Panc1 (cell line): Measurements from ENCODE around the gene CSNK2A1. TPM values are rescaled to one million over a fixed set of nuclear protein-coding genes. Genes with fewer than 3 reads are reported as not detected.

ENCODE experiments used
- ATAC-seq: fragments of 200-7000 bp; cut with Tn5 transposase; 2 replicates; pipeline ENCODE4 v1.9.1; 2020; ENCODE audit warnings: mild to moderate bottlenecking, moderate library complexity
- BruUV-seq: library from RNA; stranded (reverse); fragments of 400-500 nt; replicated peaks from 2 replicates; lab custom pipeline; 2021; lab: Mats Ljungman, UMichigan
- CTCF ChIA-PET: fragments of 300-600 bp; sonication (Branson Sonifier 250); formaldehyde crosslinking; loops from one replicate; lab custom pipeline; 2022; ENCODE audit warnings: antibody characterized with exemption; lab: Charles Lee
- POLR2A ChIA-PET: fragments of 300-600 bp; sonication (Branson Sonifier 250); formaldehyde crosslinking; loops from one replicate; lab custom pipeline; 2022; ENCODE audit warnings: antibody characterized with exemption; lab: Charles Lee
- DNase-seq: peaks from one replicate; pipeline ENCODE4 v3.0.0-alpha.2; 2010; ENCODE audit warnings: low read depth, low spot score
- H3K27ac ChIP-seq: 2 replicates; pipeline ENCODE4 v1.5.1; 2011; ENCODE audit warnings: mild to moderate bottlenecking, low read length, inconsistent platforms
- H3K27me3 ChIP-seq: fragments of 200-500 bp; sonication (Bioruptor generic); 2 replicates; pipeline ENCODE4 v1.6.0; 2014; ENCODE audit warnings: low read length, inconsistent platforms; ENCODE audit not compliant: control insufficient read depth, insufficient read depth
- H3K36me3 ChIP-seq: fragments of 200-500 bp; sonication (Bioruptor generic); 2 replicates; pipeline ENCODE4 v1.5.1; 2014; ENCODE audit warnings: inconsistent platforms, mild to moderate bottlenecking, low read length, moderate library complexity; ENCODE audit not compliant: control insufficient read depth, insufficient read depth
- H3K4me1 ChIP-seq: 2 replicates; pipeline ENCODE4 v1.5.1; 2011; ENCODE audit warnings: inconsistent platforms, mild to moderate bottlenecking, low read length, moderate library complexity; ENCODE audit not compliant: control insufficient read depth, insufficient read depth
- H3K4me3 ChIP-seq, 2 experiments: 2 replicates each; pipeline ENCODE4 v1.5.1; 2011 to 2012; ENCODE audit warnings: low read depth in 2 of 2, low read length in 2 of 2, mild to moderate bottlenecking in 2 of 2, inconsistent platforms in 1 of 2, moderate library complexity in 1 of 2
- H3K9me3 ChIP-seq: fragments of 200-500 bp; sonication (Bioruptor generic); 2 replicates; pipeline ENCODE4 v1.5.1; 2014; ENCODE audit warnings: low read depth, mild to moderate bottlenecking, inconsistent platforms, low read length, moderate library complexity; ENCODE audit not compliant: control insufficient read depth, insufficient read depth
- CTCF ChIP-seq: fragments of 450-650 bp; IDR thresholded peaks from 2 replicates; pipeline ENCODE4 v1.5.1; 2017; ENCODE audit warnings: mild to moderate bottlenecking
- POLR2AphosphoS5 ChIP-seq: IDR thresholded peaks from 2 replicates; pipeline ENCODE4 v1.6.1; 2012; ENCODE audit warnings: mild to moderate bottlenecking, low read depth, low read length, moderate library complexity
- REST ChIP-seq, 2 experiments: IDR thresholded peaks; 2 replicates each; pipeline ENCODE4 v1.6.1; 2011 to 2012; ENCODE audit warnings: low read depth in 2 of 2, control low read depth in 1 of 2, low read length in 1 of 2, mild to moderate bottlenecking in 1 of 2, moderate library complexity in 1 of 2; ENCODE audit not compliant: insufficient read depth in 1 of 2
- SIN3A ChIP-seq: IDR thresholded peaks from 2 replicates; pipeline ENCODE4 v1.6.1; 2012; ENCODE audit warnings: low read depth, mild to moderate bottlenecking, low read length, moderate library complexity, borderline replicate concordance; ENCODE audit not compliant: insufficient read depth
- TCF7L2 ChIP-seq: IDR thresholded peaks from 2 replicates; pipeline ENCODE4 v1.6.1; 2011; ENCODE audit warnings: mild to moderate bottlenecking, low read depth, low read length, inconsistent platforms
- in situ Hi-C: cut with HindIII; loops from 2 replicates; pipeline ENCODE4 v1.10.0; 2016; ENCODE audit warnings: low sequenced_read_pairs, low pct_unique_long_range_greater_than_20kb
- intact Hi-C: fragments of 100-400 bp; cut with micrococcal nuclease; formaldehyde crosslinking; loops from one replicate; pipeline ENCODE4 v1.10.0; 2022; ENCODE audit not compliant: unreplicated experiment
- total RNA-seq: library from RNA; stranded (reverse); gene quantifications from one replicate; pipeline ENCODE4 v1.2.1, GENCODE V29; 2021; ENCODE audit not compliant: unreplicated experiment

CSNK2A1 gene
- total RNA-seq, 1 experiment from 2014 or later, result 191 TPM

- H3K27ac ChIP-seq, result no peak overlapping the region
- no peaks in the 10 kb centered on the region for H3K4me1 ChIP-seq
- TF ChIP-seq CTCF (no peak), SIN3A (no peak), TCF7L2 (no peak), POLR2AphosphoS5 (no peak), REST (IDR thresholded peaks at IDR 0.05; ENCODE audit: insufficient read depth in 1 of 2, low read depth in 2 of 2, low read length in 1 of 2) (no peak)
- H3K9me3 ChIP-seq, result no peaks in the 10 kb centered on the region
- H3K27me3 ChIP-seq, result no peaks in the 10 kb centered on the region
- in situ Hi-C loops (no loop called here), intact Hi-C loops (no loop called here)
- BruUV-seq, result no TSS peak
- CTCF ChIA-PET, result no interaction called here
- peaks cover 27% of the 10 kb centered on the region for H3K36me3 ChIP-seq
- DNase-seq, result no peak
- POLR2A ChIA-PET, result no interaction called here
- H3K4me3 ChIP-seq, result no peak overlapping the region
- no peak for ATAC-seq
Measured at GRCh38 chr20:507761-508332, 35.7 kb downstream of the CSNK2A1 start.

- peaks cover 33% of the 10 kb centered on the region for H3K36me3 ChIP-seq
- DNase-seq (no peak), ATAC-seq (no peak)
- in situ Hi-C loops, result no loop called here
- no peak for TF ChIP-seq SIN3A
- intact Hi-C loops, result no loop called here
- H3K9me3 ChIP-seq, result no peaks in the 10 kb centered on the region
- H3K4me3 ChIP-seq, result no peak overlapping the region
- CTCF ChIA-PET, result no interaction called here
- no TSS peak for BruUV-seq
- no peaks in the 10 kb centered on the region for H3K27me3 ChIP-seq
- H3K4me1 ChIP-seq, result no peaks in the 10 kb centered on the region
- POLR2A ChIA-PET, result no interaction called here
- H3K27ac ChIP-seq, result no peak overlapping the region
Measured at GRCh38 chr20:507006-507758, 36.4 kb downstream of the CSNK2A1 start.

GRCh38 chr20:504632-505075 is 38.9 kb downstream of the CSNK2A1 start:
- no peak overlapping the region for H3K4me3 ChIP-seq
- in situ Hi-C loops (no loop called here), intact Hi-C loops (no loop called here)
- peaks cover 40% of the 10 kb centered on the region for H3K36me3 ChIP-seq
- no peaks in the 10 kb centered on the region for H3K27me3 ChIP-seq
- H3K27ac ChIP-seq, result no peak overlapping the region
- ChIA-PET POLR2A (no interaction called here), CTCF (no interaction called here)
- H3K4me1 ChIP-seq, result no peaks in the 10 kb centered on the region
- ATAC-seq (no peak), DNase-seq (no peak)
- no peak for TF ChIP-seq POLR2AphosphoS5
- TF ChIP-seq TCF7L2, result no peak
- TF ChIP-seq REST (IDR thresholded peaks at IDR 0.05; ENCODE audit: insufficient read depth in 1 of 2, low read depth in 2 of 2, low read length in 1 of 2), result no peak
- TF ChIP-seq CTCF, result no peak
- TF ChIP-seq SIN3A, result no peak
- no peaks in the 10 kb centered on the region for H3K9me3 ChIP-seq
- no TSS peak for BruUV-seq
